ENCODE data around the gene SLC35A5. TPM values are rescaled to one million over a fixed set of nuclear protein-coding genes. Genes with fewer than 3 reads are reported as not detected.

The SLC35A5 gene
- total RNA-seq, 1 experiment from 2014 or later: 37.8 TPM

DNA sequence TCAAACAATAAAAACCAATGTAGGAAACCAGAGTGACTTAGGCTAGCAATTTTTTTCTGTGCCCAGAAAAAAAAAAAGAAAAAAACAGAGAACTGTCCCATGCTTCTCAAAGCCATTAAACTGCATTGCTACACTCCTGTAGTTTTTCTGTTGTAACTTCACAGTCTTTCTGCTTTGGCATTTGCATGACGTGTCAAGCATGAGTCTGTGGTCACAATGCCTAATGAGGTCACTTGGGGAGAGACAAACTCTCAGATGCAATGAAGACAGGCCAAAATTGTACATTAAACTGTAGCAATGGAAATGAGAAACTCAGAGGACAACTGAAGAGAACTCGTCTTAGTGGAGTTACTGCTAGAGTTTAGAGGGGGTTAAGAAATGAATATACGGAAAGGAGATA is 48.3 kb downstream of the SLC35A5 start:
- DNase-seq (ENCODE audit: low read depth, low spot score) (no peak), ATAC-seq (no peak)
- POLR2A ChIA-PET: no interaction called here
- no TSS peak for BruUV-seq (replicated peaks)
- Histone ChIP-seq H3K4me3 (ENCODE audit: low read depth in 2 of 2, low read length in 2 of 2) (no peak overlapping the region), H3K27me3 (ENCODE audit: control insufficient read depth, insufficient read depth, low read length) (peaks cover 7% of the 10 kb centered on the region; the same call in 1 of the 2 replicates), H3K4me1 (ENCODE audit: control insufficient read depth, insufficient read depth, low read length) (no peaks in the 10 kb centered on the region), H3K27ac (ENCODE audit: low read length) (no peak overlapping the region), H3K36me3 (ENCODE audit: control insufficient read depth, insufficient read depth, low read length) (no peaks in the 10 kb centered on the region), H3K9me3 (ENCODE audit: control insufficient read depth, insufficient read depth, low read depth, low read length) (no peaks in the 10 kb centered on the region)
- in situ Hi-C loops (cut with HindIII; ENCODE audit: low pct_unique_long_range_greater_than_20kb, low sequenced_read_pairs): no loop called here
- CTCF ChIA-PET: no interaction called here
- intact Hi-C loops (cut with micrococcal nuclease; ENCODE audit: unreplicated experiment): no loop called here
- TF ChIP-seq POLR2AphosphoS5 (IDR thresholded peaks at IDR 0.05; ENCODE audit: low read depth, low read length) (no peak), SIN3A (IDR thresholded peaks at IDR 0.05; ENCODE audit: borderline replicate concordance, insufficient read depth, low read depth, low read length) (no peak), TCF7L2 (IDR thresholded peaks at IDR 0.05; ENCODE audit: low read depth, low read length) (no peak), REST (IDR thresholded peaks at IDR 0.05; ENCODE audit: insufficient read depth in 1 of 2, low read depth in 2 of 2, low read length in 1 of 2) (no peak)
- TF ChIP-seq, protein P1, sequence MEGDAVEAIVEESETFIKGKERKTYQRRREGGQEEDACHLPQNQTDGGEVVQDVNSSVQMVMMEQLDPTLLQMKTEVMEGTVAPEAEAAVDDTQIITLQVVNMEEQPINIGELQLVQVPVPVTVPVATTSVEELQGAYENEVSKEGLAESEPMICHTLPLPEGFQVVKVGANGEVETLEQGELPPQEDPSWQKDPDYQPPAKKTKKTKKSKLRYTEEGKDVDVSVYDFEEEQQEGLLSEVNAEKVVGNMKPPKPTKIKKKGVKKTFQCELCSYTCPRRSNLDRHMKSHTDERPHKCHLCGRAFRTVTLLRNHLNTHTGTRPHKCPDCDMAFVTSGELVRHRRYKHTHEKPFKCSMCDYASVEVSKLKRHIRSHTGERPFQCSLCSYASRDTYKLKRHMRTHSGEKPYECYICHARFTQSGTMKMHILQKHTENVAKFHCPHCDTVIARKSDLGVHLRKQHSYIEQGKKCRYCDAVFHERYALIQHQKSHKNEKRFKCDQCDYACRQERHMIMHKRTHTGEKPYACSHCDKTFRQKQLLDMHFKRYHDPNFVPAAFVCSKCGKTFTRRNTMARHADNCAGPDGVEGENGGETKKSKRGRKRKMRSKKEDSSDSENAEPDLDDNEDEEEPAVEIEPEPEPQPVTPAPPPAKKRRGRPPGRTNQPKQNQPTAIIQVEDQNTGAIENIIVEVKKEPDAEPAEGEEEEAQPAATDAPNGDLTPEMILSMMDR (IDR thresholded peaks at IDR 0.05): no peak

- BruUV-seq (replicated peaks): no TSS peak
- H3K27ac ChIP-seq (ENCODE audit: low read length): no peak overlapping the region
- no peak overlapping the region for H3K4me3 ChIP-seq (ENCODE audit: low read depth in 2 of 2, low read length in 2 of 2)
- CTCF ChIA-PET: interaction anchor here (0.6 kb wide), 1 partner anchor 123 kb away, joined by 3 read pairs; no protein-coding TSS in a partner anchor
- H3K9me3 ChIP-seq (ENCODE audit: control insufficient read depth, insufficient read depth, low read depth, low read length): no peaks in the 10 kb centered on the region
- in situ Hi-C loops (cut with HindIII; ENCODE audit: low pct_unique_long_range_greater_than_20kb, low sequenced_read_pairs): no loop called here
- no peaks in the 10 kb centered on the region for H3K36me3 ChIP-seq (ENCODE audit: control insufficient read depth, insufficient read depth, low read length)
- H3K27me3 ChIP-seq (ENCODE audit: control insufficient read depth, insufficient read depth, low read length): peaks cover 6% of the 10 kb centered on the region; the same call in 1 of the 2 replicates
- POLR2A ChIA-PET: interaction anchor here (0.6 to 0.7 kb wide), 3 partner anchors 58 to 639 kb away, joined by 3 to 14 read pairs (median 8); no protein-coding TSS in a partner anchor
- TF ChIP-seq TCF7L2 (IDR thresholded peaks at IDR 0.05; ENCODE audit: low read depth, low read length): no peak
- no peak for ATAC-seq
- DNase-seq (ENCODE audit: low read depth, low spot score): no peak
- intact Hi-C loops (cut with micrococcal nuclease; ENCODE audit: unreplicated experiment): no loop called here
- H3K4me1 ChIP-seq (ENCODE audit: control insufficient read depth, insufficient read depth, low read length): no peaks in the 10 kb centered on the region
Measured at GRCh38 chr3:112611752-112612515, 50.1 kb downstream of the SLC35A5 start.
